ENCODE results near the gene NPW. TPM values are rescaled to one million over a fixed set of nuclear protein-coding genes. Genes with fewer than 3 reads are reported as not detected.
A peak's percentile ranks its signal among the peaks of the same experiment; 100 is the strongest.

Gene NPW
- total and polyA plus RNA-seq, 9 of the 15 experiments (the other 6 are each of a cell fraction or from before 2014, with no cell fraction given): 0.14 to 4.0 (median 2.6) TPM; not detected in 4

GRCh38 chr16:1992704-1993317, 26.8 kb upstream of the NPW start (continued):
- TF ChIP-seq ZBTB40 (IDR thresholded peaks at IDR 0.05) (0 out of 2 replicates have a peak, but pooled peaks have one; percentile 30), ZBTB40 (CRISPR knock-in tag; IDR thresholded peaks at IDR 0.05) (no peak), FOXA3 (CRISPR knock-in tag; conservative IDR thresholded peaks at IDR 0.05 in 1 of 2, IDR thresholded peaks at IDR 0.05 in 1 of 2) (no peak), ZNF318 (IDR thresholded peaks at IDR 0.05; ENCODE audit: borderline replicate concordance in 1 of 2, low read depth in 1 of 2) (no peak), U2AF1 (optimal IDR thresholded peaks at IDR 0.05; ENCODE audit: low read depth, low read length) (peak; percentile 35), CCAR2 (IDR thresholded peaks at IDR 0.05; ENCODE audit: low read depth, low read length) (no peak), TFAP4 (CRISPR knock-in tag; IDR thresholded peaks at IDR 0.05; ENCODE audit: borderline replicate concordance) (peak; percentile 68; the same call in 1 of the 2 replicates), HOXB6 (CRISPR knock-in tag; IDR thresholded peaks at IDR 0.05; ENCODE audit: borderline replicate concordance) (no peak)

Data from K562 (cell line).